C4-2B (cell line): ENCODE data around the gene TATDN3.
"Not testable (repeated sequence)": the region's sequence is repeated elsewhere in the genome, so short reads cannot be mapped to it uniquely, and the experiment has no call there.

Experiments used
- H3K27ac ChIP-seq: fragments of 450-650 bp; 2 replicates; pipeline ENCODE4 v1.5.1; 2017
- CTCF ChIP-seq: fragments of 450-650 bp; conservative IDR thresholded peaks from 2 replicates; pipeline ENCODE4 v1.5.1; 2017; ENCODE audit warnings: mild to moderate bottlenecking
- ZFX ChIP-seq: fragments of 450-650 bp; IDR thresholded peaks from 2 replicates; pipeline ENCODE4 v1.6.1; 2017

Gene TATDN3

GRCh38 chr1:212820969-212821368, 29.3 kb downstream of the TATDN3 start:
- no peak overlapping the region for H3K27ac ChIP-seq

GRCh38 chr1:212822956-212823355, 31.3 kb downstream of the TATDN3 start:
- TF ChIP-seq CTCF (no peak), ZFX (no peak)

More at GRCh38 chr1:212820969-212821368, 29.3 kb downstream of the TATDN3 start:
- no peak for TF ChIP-seq ZFX
- no peak for TF ChIP-seq CTCF

DNA sequence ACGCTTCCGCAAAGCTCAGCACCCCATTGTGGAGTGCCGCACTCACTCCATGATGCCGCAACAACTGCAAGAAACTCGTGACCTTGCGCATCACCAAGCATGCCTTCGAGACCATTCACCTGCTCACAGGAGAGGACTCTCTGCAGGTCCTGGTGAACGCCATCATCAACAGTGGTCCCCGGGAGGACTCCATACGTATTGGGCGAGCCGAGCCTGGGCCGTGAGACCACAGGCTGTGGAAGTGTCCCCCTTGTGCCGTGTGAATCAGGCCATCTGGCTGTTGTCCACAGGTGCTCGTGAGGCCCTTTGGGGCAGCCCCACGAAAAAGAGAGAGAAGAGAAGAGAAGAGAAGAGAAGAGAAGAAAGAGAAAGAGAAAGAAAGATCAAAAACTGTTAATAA, 32.5 kb downstream of the TATDN3 start:
- TF ChIP-seq ZFX (no peak), CTCF (no peak)
- H3K27ac ChIP-seq, result no peak overlapping the region

More at GRCh38 chr1:212822956-212823355, 31.3 kb downstream of the TATDN3 start:
- no peak overlapping the region for H3K27ac ChIP-seq

- H3K27ac ChIP-seq, result no peak overlapping the region
- TF ChIP-seq CTCF (no peak), ZFX (no peak)
Observed at GRCh38 chr1:212825798-212826452, 34.2 kb downstream of the TATDN3 start.

DNA sequence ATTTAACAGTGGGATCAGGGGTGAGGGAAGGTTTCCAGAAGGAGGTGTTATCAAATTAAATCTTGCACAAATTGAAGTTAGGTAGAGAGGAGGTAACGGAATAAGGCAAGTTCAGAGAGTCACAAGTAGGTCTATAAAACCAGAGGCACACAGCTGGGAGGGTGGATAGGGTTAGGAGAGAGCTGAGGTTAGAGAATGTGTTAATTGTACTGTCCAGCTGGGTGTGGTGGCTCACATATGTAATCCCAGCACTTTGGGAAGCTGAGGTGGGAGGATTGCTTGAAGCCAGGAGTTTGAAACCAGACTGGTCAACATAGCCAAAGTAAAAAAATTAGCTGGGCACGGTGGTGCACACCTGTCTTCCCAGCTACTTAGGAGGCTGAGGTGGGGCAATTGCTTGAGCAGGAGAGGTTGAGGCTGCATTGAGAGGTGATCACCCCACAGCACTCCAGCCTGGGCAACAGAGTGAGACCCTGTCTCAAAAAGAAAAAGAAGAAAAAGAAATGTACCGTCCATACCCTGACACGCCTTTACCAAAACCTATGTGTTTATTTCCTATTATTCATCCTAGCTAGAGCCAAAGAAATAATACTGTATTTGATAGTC, 35.6 kb downstream of the TATDN3 start:
- no peak for TF ChIP-seq CTCF
- no peak for TF ChIP-seq ZFX
- no peak overlapping the region for H3K27ac ChIP-seq

DNA sequence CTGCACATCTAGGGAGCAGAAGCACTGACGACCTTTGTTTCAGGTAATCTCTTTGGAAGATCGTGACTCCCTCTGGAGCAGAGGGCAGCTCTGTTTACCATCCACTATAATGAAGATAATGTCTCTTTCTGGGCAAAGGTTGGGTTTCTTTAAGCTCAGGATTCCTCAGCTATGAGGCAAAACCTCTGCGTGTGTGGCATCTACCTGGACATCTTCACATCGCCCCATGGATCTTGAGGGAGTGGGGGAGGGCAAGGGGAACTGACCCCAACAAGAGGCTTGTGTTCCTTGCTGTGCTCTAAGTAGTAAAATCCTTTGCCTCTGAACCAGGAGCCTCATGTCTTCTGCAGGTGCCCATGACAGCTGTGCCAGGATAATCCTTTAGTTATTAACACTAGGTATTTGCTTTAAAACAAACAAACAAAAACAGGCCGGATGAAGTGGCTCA, 36.2 kb downstream of the TATDN3 start:
- TF ChIP-seq CTCF (no peak), ZFX (no peak)
- no peak overlapping the region for H3K27ac ChIP-seq

DNA sequence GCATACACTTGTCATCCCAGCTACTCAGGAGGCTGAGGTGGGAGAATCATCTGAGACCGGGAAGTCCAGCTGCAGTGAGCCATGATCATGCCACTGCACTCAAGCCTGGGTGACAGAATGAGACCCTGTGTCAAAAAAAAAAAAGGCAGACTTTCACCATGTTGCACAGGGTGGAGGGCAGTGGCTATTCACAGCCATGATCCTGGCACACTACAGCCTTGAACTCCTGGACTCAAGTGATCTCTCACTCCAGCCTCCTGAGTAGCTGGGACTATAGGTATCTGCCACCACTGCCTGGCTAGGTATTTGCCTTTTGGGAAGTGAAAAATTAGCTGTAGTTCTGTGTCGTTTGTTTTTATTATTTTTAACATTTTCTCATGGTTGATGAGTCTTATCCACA, 36.7 kb downstream of the TATDN3 start:
- no peak overlapping the region for H3K27ac ChIP-seq
- no peak for TF ChIP-seq CTCF
- TF ChIP-seq ZFX, result no peak

- H3K27ac ChIP-seq, result not testable (repeated sequence)
Observed at GRCh38 chr1:212833211-212834207, 41.8 kb downstream of the TATDN3 start.
